OCI-LY7 (cell line): ENCODE measurements around the gene HOXC11. TPM values are rescaled to one million over a fixed set of nuclear protein-coding genes. Genes with fewer than 3 reads are reported as not detected.

Experiments used
- BruUV-seq: library from RNA; stranded (reverse); fragments of 400-500 nt; replicated peaks from 2 replicates; lab custom pipeline; 2021; lab: Mats Ljungman, UMichigan
- CTCF ChIA-PET: fragments of 300-600 bp; sonication (Branson Sonifier 250); formaldehyde crosslinking; loops from one replicate; lab custom pipeline; 2022; ENCODE audit warnings: antibody characterized with exemption; ENCODE audit not compliant: unreplicated experiment; lab: Charles Lee
- POLR2A ChIA-PET: fragments of 300-600 bp; sonication (Branson Sonifier 250); formaldehyde crosslinking; loops from one replicate; lab custom pipeline; 2022; ENCODE audit warnings: antibody characterized with exemption; lab: Charles Lee
- DNase-seq: peaks from one replicate; pipeline ENCODE4 v3.0.0-alpha.2; 2015; ENCODE audit warnings: low spot score
- H2AFZ ChIP-seq: fragments of 200-600 bp; sonication (generic), shearing (Covaris generic); 2 replicates; pipeline ENCODE4 v1.6.1; 2014; ENCODE audit warnings: mild to moderate bottlenecking, antibody characterized with exemption, low read length, moderate library complexity
- H3K27ac ChIP-seq: fragments of 200-600 bp; sonication (generic); 2 replicates; pipeline ENCODE4 v1.5.1; 2014; ENCODE audit warnings: mixed run types, low read depth, mild to moderate bottlenecking, moderate library complexity, low read length, inconsistent platforms; ENCODE audit not compliant: poor library complexity, severe bottlenecking
- H3K36me3 ChIP-seq: fragments of 200-600 bp; sonication (generic); 2 replicates; pipeline ENCODE4 v1.6.1; 2014; ENCODE audit warnings: mild to moderate bottlenecking, antibody characterized with exemption, low read length, moderate library complexity, mixed read lengths; ENCODE audit not compliant: insufficient read depth
- H3K4me1 ChIP-seq: fragments of 200-600 bp; sonication (generic); 2 replicates; pipeline ENCODE4 v1.5.1; 2014; ENCODE audit warnings: mild to moderate bottlenecking, low read length; ENCODE audit not compliant: insufficient read depth, poor library complexity, severe bottlenecking
- H3K4me2 ChIP-seq: fragments of 200-600 bp; sonication (generic); 2 replicates; pipeline ENCODE4 v1.6.1; 2014; ENCODE audit warnings: mild to moderate bottlenecking, low read length
- H3K4me3 ChIP-seq: fragments of 200-600 bp; sonication (generic); 2 replicates; pipeline ENCODE4 v1.5.1; 2014; ENCODE audit warnings: mild to moderate bottlenecking, low read depth, low read length; ENCODE audit not compliant: poor library complexity, severe bottlenecking
- H3K79me2 ChIP-seq: fragments of 200-600 bp; sonication (generic); 2 replicates; pipeline ENCODE4 v1.6.1; 2016; ENCODE audit warnings: low read depth, mild to moderate bottlenecking, low read length, moderate library complexity, mixed read lengths; ENCODE audit not compliant: insufficient read depth
- H3K9me2 ChIP-seq: fragments of 200-600 bp; sonication (generic); 2 replicates; pipeline ENCODE4 v1.6.1; 2016; ENCODE audit warnings: mild to moderate bottlenecking, low read length, mixed read lengths; ENCODE audit not compliant: insufficient read depth
- H3K9me3 ChIP-seq: fragments of 200-600 bp; sonication (generic); 2 replicates; pipeline ENCODE4 v1.6.1; 2014; ENCODE audit warnings: mild to moderate bottlenecking, mixed run types, low read length, mixed read lengths
- H4K20me1 ChIP-seq: fragments of 200-600 bp; sonication (generic); 2 replicates; pipeline ENCODE4 v1.6.1; 2014; ENCODE audit warnings: mild to moderate bottlenecking, antibody characterized with exemption, low read length, moderate library complexity, mixed read lengths; ENCODE audit not compliant: insufficient read depth
- CTCF ChIP-seq: fragments of 200-600 bp; sonication (generic); conservative IDR thresholded peaks from 2 replicates; pipeline ENCODE4 v1.5.1; 2014; ENCODE audit warnings: mild to moderate bottlenecking, antibody characterized with exemption, low read length, moderate library complexity, mixed read lengths
- EZH2phosphoT487 ChIP-seq: fragments of 200-600 bp; sonication (generic); IDR thresholded peaks from 2 replicates; pipeline ENCODE4 v1.6.1; 2018; ENCODE audit warnings: low read depth, borderline replicate concordance, mild to moderate bottlenecking, mixed run types, antibody characterized with exemption, low read length, moderate library complexity, mixed read lengths
- intact Hi-C: fragments of 100-400 bp; cut with micrococcal nuclease; formaldehyde crosslinking; loops from one replicate; pipeline ENCODE4 v1.10.0; 2022; ENCODE audit not compliant: unreplicated experiment
- total RNA-seq, 2 experiments: library from RNA; depleted of rRNA in 1 of 2; stranded (reverse); fragments of >200 nt in 1 of 2; shearing (Covaris generic) in 1 of 2; gene quantifications; 2 replicates each; pipeline ENCODE4 v1.2.3, GENCODE V29; 2014 to 2022

Gene HOXC11
- total RNA-seq, 2 experiments from 2014 or later = 1.4 to 2.7 TPM

GRCh38 chr12:53995002-53995377 lies 22.1 kb downstream of the HOXC11 start:
- CTCF ChIA-PET = no interaction called here
- TF ChIP-seq CTCF (no peak), EZH2phosphoT487 (no peak)
- Histone ChIP-seq H3K4me2 (no peak overlapping the region), H3K9me3 (no peaks in the 10 kb centered on the region), H3K4me1 (peaks cover 5% of the 10 kb centered on the region), H2AFZ (no peak overlapping the region), H4K20me1 (no peaks in the 10 kb centered on the region), H3K4me3 (no peak overlapping the region), H3K79me2 (no peaks in the 10 kb centered on the region), H3K9me2 (no peaks in the 10 kb centered on the region), H3K36me3 (no peaks in the 10 kb centered on the region), H3K27ac (no peak overlapping the region)
- POLR2A ChIA-PET = no interaction called here
- no peak for DNase-seq
- intact Hi-C loops = no loop called here
- no TSS peak for BruUV-seq

GRCh38 chr12:53995378-53996239 lies 22.7 kb downstream of the HOXC11 start:
- DNase-seq = no peak
- H3K9me3 ChIP-seq = no peaks in the 10 kb centered on the region

More at GRCh38 chr12:53995378-53996239, 22.7 kb downstream of the HOXC11 start:
- no TSS peak for BruUV-seq
- ChIA-PET POLR2A (interaction anchor here (0.6 kb wide), 1 partner anchor 246 kb away, joined by 4 read pairs; no protein-coding TSS in a partner anchor), CTCF (no interaction called here)
- TF ChIP-seq CTCF (no peak), EZH2phosphoT487 (peak; percentile 51; the same call in 1 of the 2 replicates)
- Histone ChIP-seq H4K20me1 (no peaks in the 10 kb centered on the region), H3K4me3 (peak overlapping the region; percentile 54), H3K36me3 (no peaks in the 10 kb centered on the region), H2AFZ (peak overlapping the region; percentile 44), H3K27ac (no peak overlapping the region), H3K79me2 (no peaks in the 10 kb centered on the region), H3K4me1 (peaks cover 5% of the 10 kb centered on the region), H3K4me2 (peak overlapping the region; percentile 64), H3K9me2 (no peaks in the 10 kb centered on the region)
- intact Hi-C loops = no loop called here
